ENCODE results near the gene CACNA1A.

DNA sequence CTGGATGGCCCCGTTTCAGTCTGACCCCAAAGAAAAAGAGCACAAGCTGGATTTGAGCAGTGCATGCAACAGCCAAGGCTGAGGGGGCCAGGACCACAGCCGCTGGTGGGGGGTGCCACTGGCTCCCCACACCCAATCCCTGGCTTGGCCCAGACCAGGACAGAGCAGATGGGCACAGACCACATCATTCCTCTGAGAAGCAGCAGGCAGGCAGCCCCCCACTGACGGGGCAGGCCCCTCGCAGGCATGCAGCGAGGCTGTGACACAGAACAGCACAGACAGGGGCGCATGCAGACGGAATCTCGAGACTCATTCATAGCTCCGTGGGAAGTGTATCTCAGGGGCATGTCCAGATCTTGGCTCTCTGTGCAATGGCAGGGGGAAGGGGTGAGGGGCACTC, 281.2 kb downstream of the CACNA1A start:
- TF ChIP-seq, protein P1, sequence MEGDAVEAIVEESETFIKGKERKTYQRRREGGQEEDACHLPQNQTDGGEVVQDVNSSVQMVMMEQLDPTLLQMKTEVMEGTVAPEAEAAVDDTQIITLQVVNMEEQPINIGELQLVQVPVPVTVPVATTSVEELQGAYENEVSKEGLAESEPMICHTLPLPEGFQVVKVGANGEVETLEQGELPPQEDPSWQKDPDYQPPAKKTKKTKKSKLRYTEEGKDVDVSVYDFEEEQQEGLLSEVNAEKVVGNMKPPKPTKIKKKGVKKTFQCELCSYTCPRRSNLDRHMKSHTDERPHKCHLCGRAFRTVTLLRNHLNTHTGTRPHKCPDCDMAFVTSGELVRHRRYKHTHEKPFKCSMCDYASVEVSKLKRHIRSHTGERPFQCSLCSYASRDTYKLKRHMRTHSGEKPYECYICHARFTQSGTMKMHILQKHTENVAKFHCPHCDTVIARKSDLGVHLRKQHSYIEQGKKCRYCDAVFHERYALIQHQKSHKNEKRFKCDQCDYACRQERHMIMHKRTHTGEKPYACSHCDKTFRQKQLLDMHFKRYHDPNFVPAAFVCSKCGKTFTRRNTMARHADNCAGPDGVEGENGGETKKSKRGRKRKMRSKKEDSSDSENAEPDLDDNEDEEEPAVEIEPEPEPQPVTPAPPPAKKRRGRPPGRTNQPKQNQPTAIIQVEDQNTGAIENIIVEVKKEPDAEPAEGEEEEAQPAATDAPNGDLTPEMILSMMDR (tag by site-specific recombination; IDR thresholded peaks at IDR 0.05): no peak
- no peak for TF ChIP-seq ZSCAN30 (tag by site-specific recombination; IDR thresholded peaks at IDR 0.05)
- TF ChIP-seq TCF7L2 (IDR thresholded peaks at IDR 0.05; ENCODE audit: borderline replicate concordance, low read depth, low read length): no peak

Data from HEK293 (cell line).